GM18909 (cell line): Measurements from ENCODE around the gene UNC45A.
A peak's percentile ranks its signal among the peaks of the same experiment; 100 is the strongest.
"Not testable (repeated sequence)": the region's sequence is repeated elsewhere in the genome, so short reads cannot be mapped to it uniquely, and the experiment has no call there.

Experiments used
- ATAC-seq: cut with Tn5 transposase; IDR thresholded peaks from one replicate; pipeline ENCODE4 v1.9.1; 2021; ENCODE audit warnings: mild to moderate bottlenecking; ENCODE audit not compliant: unreplicated experiment, poor library complexity

Gene UNC45A

GRCh38 chr15:90915808-90916440 lies 19.2 kb upstream of the UNC45A start:
- ATAC-seq, result no peak

- ATAC-seq, result no peak
Observed at GRCh38 chr15:90916461-90916860, 18.6 kb upstream of the UNC45A start.

GRCh38 chr15:90917569-90917968 lies 17.5 kb upstream of the UNC45A start:
- no peak for ATAC-seq

- ATAC-seq, result no peak
Observed at GRCh38 chr15:90918034-90918788, 16.9 kb upstream of the UNC45A start.

- no peak for ATAC-seq
Observed at GRCh38 chr15:90918835-90919234, 16.2 kb upstream of the UNC45A start.

GRCh38 chr15:90921887-90922286 lies 13.2 kb upstream of the UNC45A start:
- no peak for ATAC-seq

- peak; percentile 77 for ATAC-seq
Observed at GRCh38 chr15:90922712-90923322, 12.3 kb upstream of the UNC45A start.

- ATAC-seq, result peak; percentile 70
Observed at GRCh38 chr15:90924375-90924774, 10.7 kb upstream of the UNC45A start.

- ATAC-seq, result not testable (repeated sequence)
Observed at GRCh38 chr15:90926766-90927165, 8.3 kb upstream of the UNC45A start.

- ATAC-seq, result not testable (repeated sequence)
Observed at GRCh38 chr15:90928106-90928505, 7.0 kb upstream of the UNC45A start.

- no peak for ATAC-seq
Observed at GRCh38 chr15:90929246-90930019, 5.7 kb upstream of the UNC45A start.

GRCh38 chr15:90930861-90931574 lies 4.1 kb upstream of the UNC45A start:
- no peak for ATAC-seq

- ATAC-seq, result no peak
Observed at GRCh38 chr15:90931575-90931827, 3.6 kb upstream of the UNC45A start.

- peak; percentile 51 for ATAC-seq
Observed at GRCh38 chr15:90931828-90932659, 3.0 kb upstream of the UNC45A start, which contains the start of gene HDDC3. HDDC3 (minus strand) TSS chr15:90932549; CDS start chr15:90932540, 9 bp downstream.

- ATAC-seq, result no peak
Observed at GRCh38 chr15:90932660-90932991, 2.5 kb upstream of the UNC45A start.

- no peak for ATAC-seq
Observed at GRCh38 chr15:90933301-90933700, 1.8 kb upstream of the UNC45A start.

GRCh38 chr15:90934256-90934948 lies 683 bp upstream of the UNC45A start:
- peak; percentile 35 for ATAC-seq

- no peak for ATAC-seq
Observed at GRCh38 chr15:90936823-90937222, 1.7 kb downstream of the UNC45A start.

- no peak for ATAC-seq
Observed at GRCh38 chr15:90938261-90938660, 3.2 kb downstream of the UNC45A start.
